Measurements from ENCODE around the gene TCF7L2. TPM values are rescaled to one million over a fixed set of nuclear protein-coding genes. Genes with fewer than 3 reads are reported as not detected.
A peak's percentile ranks its signal among the peaks of the same experiment; 100 is the strongest.

The TCF7L2 gene
- total RNA-seq, 1 donor from 2014 or later = 8.2 TPM

DNA sequence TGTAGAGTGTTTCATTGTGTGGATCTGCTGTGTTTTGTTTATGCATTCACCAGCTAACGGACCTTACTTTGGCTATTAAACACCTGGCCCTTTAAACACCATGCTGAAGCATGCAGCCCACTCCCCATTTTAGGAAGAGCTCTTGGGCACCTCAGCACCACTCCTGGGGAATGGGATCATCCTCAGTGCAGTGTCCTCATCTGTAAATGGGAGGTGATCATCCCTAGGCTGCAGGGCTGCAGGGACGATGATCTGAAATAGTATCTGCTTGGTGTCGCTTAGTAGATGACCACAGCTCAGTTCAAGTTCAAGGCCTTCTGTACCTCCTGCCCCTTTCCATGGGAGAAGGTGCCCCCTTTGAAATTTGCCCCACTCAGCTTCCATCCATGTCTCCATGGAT, 229.9 kb downstream of the TCF7L2 start:
- H3K36me3 ChIP-seq = no peaks in the 10 kb centered on the region
- intact Hi-C loops (cut with DNase I) = no loop called here
- H3K4me1 ChIP-seq = peaks cover 0 to 10% of the 10 kb centered on the region in 2 donors
- no peak for DNase-seq (ENCODE audit: low spot score in 2 of 2)
- H3K9me3 ChIP-seq = no peaks in the 10 kb centered on the region
- H3K4me3 ChIP-seq = no peak overlapping the region
- H3K27me3 ChIP-seq = no peaks in the 10 kb centered on the region
- H3K27ac ChIP-seq = no peak overlapping the region
- TF ChIP-seq, protein P1, sequence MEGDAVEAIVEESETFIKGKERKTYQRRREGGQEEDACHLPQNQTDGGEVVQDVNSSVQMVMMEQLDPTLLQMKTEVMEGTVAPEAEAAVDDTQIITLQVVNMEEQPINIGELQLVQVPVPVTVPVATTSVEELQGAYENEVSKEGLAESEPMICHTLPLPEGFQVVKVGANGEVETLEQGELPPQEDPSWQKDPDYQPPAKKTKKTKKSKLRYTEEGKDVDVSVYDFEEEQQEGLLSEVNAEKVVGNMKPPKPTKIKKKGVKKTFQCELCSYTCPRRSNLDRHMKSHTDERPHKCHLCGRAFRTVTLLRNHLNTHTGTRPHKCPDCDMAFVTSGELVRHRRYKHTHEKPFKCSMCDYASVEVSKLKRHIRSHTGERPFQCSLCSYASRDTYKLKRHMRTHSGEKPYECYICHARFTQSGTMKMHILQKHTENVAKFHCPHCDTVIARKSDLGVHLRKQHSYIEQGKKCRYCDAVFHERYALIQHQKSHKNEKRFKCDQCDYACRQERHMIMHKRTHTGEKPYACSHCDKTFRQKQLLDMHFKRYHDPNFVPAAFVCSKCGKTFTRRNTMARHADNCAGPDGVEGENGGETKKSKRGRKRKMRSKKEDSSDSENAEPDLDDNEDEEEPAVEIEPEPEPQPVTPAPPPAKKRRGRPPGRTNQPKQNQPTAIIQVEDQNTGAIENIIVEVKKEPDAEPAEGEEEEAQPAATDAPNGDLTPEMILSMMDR (IDR thresholded peaks at IDR 0.05) = no peak

DNA sequence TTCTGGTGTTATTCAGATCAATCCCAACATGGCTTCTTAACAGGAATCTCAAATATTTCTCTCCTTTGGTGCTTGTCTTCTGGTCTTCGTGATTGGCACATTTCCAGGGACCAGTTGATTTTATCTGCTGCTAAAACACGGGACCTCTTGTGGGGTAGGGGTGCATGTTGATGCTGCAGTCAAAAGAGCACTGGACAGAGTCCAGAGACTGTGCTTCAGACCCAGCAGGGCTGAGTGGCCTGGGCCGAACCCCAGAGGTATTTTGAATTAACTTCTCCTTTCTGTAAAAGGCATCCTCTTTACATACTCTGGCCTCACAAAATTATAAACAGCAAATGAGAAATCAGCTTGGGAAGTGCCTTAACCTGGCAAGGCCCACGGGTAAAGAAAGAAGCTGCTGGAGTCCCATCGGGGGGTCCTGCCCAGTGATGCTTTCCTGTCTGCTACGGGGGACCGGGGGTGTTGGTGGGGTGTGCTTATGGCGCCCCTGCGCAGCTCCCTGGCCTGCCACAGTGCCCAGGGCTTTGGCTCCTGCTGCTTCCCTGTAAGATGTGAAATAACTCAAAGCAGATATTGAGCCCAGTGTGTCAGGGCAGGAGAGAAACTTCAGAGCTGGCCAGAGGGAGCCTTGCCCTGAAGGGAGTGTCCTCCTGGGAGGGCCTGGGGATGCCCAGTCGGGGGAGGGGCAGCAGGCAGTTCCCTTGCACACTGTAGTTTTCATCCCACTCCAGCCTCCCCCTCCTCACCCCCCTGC, 230.5 kb downstream of the TCF7L2 start:
- intact Hi-C loops (cut with DNase I) = no loop called here
- no peak overlapping the region for H3K4me3 ChIP-seq
- H3K27ac ChIP-seq = no peak overlapping the region
- H3K9me3 ChIP-seq = no peaks in the 10 kb centered on the region
- H3K4me1 ChIP-seq = peaks cover 0 to 10% of the 10 kb centered on the region in 2 donors
- no peak for DNase-seq (ENCODE audit: low spot score in 2 of 2)
- H3K27me3 ChIP-seq = no peaks in the 10 kb centered on the region
- no peaks in the 10 kb centered on the region for H3K36me3 ChIP-seq
- TF ChIP-seq, protein P1 (IDR thresholded peaks at IDR 0.05) = no peak

DNA sequence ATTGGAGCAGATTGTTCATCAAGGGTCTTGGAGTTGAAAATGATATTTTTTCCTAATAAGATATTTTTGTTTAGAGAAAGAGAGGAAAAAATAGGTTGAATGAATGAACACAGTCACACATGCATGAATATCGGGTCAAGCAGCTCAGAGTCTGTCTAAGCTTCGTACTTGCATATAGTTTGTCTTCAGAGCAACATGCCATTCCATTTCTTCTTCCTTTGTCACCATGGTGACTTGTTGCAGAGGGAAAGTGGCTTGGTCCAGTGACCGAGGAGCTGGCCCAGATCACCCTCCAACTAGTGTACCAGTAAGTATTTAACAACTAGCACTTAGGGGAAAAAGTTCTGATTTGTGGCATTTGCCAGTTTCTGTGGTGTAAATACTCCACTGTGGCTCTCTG, 232.1 kb downstream of the TCF7L2 start:
- Histone ChIP-seq H3K36me3 (no peaks in the 10 kb centered on the region), H3K27me3 (no peaks in the 10 kb centered on the region), H3K27ac (no peak overlapping the region), H3K9me3 (no peaks in the 10 kb centered on the region), H3K4me3 (no peak overlapping the region), H3K4me1 (peaks cover 0 to 6% of the 10 kb centered on the region in 2 donors)
- intact Hi-C loops (cut with DNase I) = no loop called here
- no peak for DNase-seq (ENCODE audit: low spot score in 2 of 2)
- TF ChIP-seq, protein P1 (IDR thresholded peaks at IDR 0.05) = no peak

DNA sequence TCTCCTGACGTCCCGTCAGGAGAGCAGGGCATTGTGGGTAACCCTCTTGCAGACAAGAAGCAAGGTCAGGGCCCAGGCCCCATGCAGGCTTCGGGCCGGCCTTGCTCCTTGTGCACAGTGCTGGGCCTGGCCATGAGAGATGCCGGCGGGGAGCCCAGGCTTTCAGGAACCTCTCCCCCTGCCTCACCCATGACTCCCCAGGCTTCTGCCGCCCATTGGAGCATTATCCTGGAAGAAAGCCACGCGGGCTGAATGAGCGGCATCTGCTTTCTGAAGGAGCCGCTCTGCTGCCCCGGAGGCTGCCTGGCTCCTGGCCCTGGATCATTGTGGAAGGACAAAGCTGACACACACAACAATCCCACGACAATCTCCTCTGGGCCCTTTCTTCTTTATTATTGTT, 233.5 kb downstream of the TCF7L2 start:
- Histone ChIP-seq H3K27me3 (no peaks in the 10 kb centered on the region), H3K9me3 (no peaks in the 10 kb centered on the region), H3K36me3 (no peaks in the 10 kb centered on the region), H3K4me3 (no peak overlapping the region), H3K4me1 (peaks cover 3 to 13% of the 10 kb centered on the region in 2 donors), H3K27ac (no peak overlapping the region)
- DNase-seq (ENCODE audit: low spot score in 2 of 2) = no peak
- intact Hi-C loops (cut with DNase I) = no loop called here
- TF ChIP-seq, protein P1 (IDR thresholded peaks at IDR 0.05) = no peak

DNA sequence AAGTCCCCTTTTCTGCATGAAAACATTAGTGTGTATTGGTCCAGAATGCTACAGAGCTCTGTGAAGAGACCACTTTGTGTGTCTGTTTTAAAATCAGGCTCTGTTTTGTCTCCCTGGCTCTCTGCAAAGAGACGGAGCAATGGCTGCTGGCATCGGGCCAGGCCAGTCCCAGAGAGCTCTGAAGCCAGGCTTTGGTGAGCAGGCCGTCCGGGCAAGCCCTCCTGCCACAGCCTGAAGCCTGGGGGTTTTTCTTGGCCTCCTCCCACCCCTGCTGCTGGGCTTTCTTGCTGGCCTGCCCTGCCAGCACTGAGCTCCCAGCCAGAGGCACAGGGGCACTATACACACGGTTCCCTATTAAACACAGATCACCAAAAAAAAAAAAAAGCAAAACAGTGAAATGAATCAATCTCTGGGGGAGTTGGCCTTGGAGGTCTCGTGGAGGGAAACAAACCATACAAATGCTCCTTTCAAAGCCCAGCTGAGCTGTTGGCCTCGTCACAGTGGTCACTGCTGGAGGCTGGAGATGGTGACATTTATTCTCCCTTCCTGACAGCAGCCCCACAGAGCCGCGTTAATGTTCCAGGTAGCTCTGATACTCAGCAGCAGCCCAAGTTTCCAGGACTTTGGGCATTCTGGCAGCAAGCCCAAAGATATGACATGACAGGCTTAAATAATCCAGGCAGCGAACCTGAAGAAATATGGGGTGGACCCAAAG, 237.2 kb downstream of the TCF7L2 start:
- peaks cover 6 to 13% of the 10 kb centered on the region in 2 donors for H3K4me1 ChIP-seq
- no peak overlapping the region for H3K4me3 ChIP-seq
- no peaks in the 10 kb centered on the region for H3K9me3 ChIP-seq
- TF ChIP-seq, protein P1 (IDR thresholded peaks at IDR 0.05) = no peak
- H3K27me3 ChIP-seq = no peaks in the 10 kb centered on the region
- intact Hi-C loops (cut with DNase I) = no loop called here
- DNase-seq (ENCODE audit: low spot score in 2 of 2) = no peak
- peak overlapping the region; percentile 9 to 50 for H3K27ac ChIP-seq
- no peaks in the 10 kb centered on the region for H3K36me3 ChIP-seq
